ENCODE results near the gene MAML3.

The MAML3 gene

DNA sequence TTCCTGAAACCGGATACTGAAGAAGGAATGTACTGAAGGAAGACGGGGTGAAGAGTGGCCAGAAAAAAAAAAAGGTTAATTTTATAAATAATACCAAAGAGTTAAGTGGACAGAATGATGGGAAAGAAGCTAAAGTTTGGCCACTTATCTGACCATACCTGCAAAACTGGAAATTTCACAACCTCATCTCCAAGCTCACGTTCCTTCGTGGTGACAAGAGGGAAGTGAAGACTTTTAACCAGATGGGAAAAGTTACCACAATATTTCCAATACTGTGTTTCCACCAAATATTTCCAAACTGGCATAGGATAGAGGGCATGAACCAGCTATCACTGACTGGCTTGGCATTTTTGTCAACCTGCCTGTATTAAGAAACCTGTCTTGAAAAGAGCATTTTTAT, 56.4 kb downstream of the MAML3 start:
- DNase-seq: no peak

DNA sequence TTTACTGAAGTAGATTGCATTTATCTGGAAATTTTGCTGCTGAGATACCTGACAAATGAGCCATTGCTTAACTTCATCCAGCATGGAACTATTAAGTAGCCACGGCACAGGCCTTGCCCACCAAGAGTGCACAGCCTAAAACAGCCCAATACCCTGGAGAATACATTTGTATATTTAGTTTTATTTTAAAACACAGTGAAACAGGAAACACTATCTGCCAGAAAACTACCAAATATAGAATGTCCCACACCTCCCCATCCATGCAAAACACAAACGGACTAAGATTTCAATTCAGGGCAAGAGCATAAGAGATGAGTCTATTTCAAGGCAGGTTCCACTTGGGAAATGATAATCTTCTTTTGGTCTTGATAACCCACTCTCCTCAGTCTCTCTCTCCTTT, 57.1 kb downstream of the MAML3 start:
- no peak for DNase-seq

DNA sequence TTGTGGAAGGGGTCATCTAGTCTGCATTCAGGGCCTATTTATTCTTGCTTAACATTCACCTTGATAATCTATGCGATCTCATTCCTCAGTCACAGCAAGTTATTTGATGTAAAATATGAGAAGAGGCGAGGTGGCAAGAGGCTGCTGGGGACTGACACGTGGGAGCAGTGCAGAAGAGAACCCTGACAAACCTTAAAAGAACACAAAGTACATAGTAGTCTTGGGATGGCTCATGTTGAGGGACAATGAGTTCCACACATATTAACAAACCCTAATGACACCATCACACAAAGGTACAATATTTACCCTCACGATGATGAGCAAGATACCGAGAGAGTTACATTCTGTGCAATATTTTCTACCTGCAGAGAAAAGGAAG, 57.5 kb downstream of the MAML3 start:
- no peak for DNase-seq

DNA sequence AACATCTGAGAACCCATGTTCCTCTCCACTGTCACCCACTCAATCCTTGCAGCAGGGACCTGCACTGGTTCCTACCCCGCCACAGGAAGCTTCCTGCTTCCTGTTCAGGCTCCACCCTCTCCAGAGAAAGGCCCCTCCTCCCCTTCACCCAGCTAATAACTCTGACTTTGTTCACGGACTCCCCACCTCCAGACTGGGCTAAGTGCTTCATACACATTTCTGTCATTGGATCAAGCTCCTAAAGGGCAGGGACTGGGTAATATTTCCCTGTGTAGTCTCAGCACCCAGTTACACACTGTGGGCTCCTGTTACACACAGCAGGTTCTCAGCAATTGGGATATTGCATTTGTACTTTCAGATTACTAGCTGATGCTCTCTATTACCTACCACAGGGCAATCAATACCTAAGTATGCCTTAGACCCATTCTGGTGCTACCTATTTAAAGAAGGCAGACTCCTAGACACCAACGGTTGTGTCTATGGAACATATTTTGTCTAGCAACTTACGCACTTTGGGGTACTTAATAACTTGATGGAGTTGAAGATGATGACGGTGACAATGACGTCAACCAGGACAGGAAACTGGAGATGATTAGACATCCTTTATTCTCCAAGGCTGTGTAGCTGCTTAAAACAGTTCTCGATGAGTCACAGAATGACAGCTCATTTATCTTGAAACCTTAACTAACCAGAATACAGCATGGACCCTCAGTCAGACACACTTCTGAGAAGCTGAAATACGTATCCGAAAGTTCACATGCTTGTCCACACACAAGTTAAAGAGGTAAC, 58.1 kb downstream of the MAML3 start:
- DNase-seq: peak; percentile 48

DNA sequence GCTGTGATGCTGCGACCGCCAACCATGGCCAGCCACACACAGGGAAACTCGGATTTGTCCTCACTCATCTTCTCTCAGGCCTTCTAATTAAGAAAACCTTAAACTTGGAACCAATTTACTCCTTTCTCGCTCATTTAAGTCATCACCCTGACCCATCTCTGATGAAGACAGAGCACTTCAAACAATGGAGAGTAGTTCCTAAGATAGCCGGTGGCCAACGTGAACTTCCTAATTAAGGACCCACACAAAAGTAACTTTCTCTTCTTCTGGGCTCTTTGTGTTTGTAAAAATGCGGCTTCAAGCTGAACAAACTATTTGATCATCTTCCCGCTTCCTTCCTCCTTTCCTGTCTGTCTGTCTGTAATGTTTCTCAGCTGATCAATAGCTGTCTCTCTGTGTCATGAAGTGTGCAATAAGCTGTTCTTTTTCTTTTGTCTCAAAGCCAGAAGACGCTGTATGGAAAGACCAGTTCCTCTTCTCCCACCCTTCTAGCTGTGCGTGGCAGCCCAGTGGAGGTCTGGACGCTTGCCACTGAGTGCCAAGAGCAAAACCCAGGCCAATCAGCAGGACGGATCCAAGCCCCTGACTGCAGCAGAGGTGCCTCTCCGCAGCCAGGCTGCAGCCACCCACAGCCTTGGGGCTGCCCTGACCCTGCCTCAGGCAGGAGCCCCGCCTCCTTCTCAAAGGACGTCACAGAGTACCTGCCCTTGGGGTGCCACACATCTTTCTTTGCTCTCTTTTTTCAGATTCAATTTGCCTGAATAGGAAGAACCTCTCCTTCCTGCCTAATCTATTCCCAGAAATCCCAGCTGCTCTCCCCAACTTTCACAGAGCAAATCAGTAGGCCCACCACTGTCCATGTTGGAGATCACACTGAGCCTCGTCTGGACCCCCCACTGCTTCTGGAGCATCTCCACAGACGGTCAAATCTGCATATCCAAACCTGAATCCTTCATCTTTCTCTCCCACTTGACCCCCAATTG, 59.3 kb downstream of the MAML3 start:
- peak; percentile 45 for DNase-seq

DNA sequence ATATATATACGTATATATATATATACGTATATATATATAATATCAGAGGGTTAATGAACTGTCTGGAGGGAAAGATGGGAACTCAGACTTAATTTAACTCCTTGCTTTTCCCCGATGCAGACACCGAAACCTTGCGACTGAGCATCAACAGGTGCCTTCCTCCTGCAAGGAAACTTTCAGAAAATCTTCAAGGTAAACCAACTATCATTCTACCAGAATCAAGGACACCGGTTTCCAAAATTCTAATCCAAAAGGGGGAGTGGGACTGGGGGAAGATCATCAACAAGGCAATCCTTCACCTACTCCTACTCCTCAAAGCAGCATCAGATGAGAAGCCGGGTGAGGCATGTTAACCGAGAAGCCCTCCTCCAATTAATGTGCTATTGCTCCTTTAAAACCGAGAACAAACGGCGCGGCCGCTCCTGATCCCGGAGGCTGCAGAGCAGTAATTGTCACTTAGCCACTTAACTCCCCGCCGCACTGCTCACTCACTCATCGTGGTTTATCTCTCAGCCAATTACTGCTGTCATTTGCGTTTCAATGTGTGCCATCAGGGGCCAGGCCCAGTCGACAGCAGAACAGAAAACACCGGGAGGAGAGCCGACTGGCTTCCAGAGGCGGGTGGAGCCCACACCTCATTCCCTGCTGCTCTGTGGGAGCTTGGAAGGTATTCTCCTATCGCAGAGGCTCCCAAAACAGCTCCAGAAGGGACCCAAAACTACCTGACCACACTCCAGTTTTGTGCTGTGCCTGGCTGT, 61.7 kb downstream of the MAML3 start:
- DNase-seq: no peak

DNA sequence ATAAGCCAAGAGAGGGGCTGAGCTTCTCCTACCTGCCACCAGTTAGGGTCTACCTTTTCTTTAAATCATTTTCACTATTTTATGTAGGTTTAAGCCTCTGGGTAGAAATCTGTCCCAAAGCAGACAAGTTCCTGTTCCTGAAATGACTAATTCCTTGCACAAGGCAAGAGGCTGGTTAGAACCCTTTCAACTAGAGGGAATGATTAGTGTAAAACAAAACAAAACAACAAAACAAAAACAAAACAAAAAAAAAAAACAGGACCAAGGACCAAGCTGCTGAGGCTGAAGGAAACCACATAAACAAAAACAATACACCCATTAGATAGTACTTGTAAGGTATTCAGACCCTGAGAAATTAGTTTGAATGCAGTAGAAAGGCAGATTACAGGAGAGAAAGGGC, 62.7 kb downstream of the MAML3 start:
- no peak for DNase-seq

DNA sequence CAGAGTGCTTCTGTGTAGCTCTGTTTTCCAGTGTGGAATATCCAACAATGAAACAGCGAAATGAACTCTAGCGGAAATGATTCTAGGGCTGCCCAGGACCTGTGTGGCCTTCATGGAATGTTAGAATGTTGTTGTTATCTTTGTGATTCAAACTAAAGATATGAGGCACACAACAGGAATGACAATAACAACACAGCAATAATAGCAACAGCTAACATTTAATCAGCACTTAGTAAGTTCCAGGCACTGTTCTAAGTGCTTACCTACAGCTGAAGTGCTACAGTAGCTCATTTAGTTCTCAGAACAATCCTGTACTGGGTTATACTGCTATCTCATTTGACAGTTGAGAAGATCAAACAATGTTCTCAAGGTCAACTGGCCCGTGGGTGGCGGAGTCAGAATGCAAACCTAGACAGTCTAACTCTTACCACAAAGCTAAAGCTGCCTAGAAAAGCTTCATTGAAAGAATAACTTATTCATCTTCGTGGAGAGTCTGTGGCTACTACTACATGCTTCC, 63.7 kb downstream of the MAML3 start:
- no peak for DNase-seq

DNA sequence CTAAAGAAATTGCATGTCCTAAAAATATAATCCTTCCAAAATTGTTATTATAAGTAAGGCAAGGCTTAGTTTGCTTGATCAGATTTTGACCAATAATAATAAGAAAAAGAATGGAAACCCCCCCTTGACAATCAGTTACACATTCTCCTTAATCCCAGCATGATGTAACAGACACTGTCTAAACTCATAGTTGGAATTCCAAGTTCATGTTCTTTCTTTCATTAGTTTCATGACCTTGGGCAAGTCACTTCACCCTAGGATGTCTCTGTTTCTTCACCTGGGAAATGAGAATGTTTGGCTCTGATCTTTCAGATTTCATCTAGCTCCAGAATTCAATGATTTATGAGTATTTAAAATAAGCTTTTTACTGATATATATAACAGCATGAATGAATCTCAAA, 64.8 kb downstream of the MAML3 start:
- no peak for DNase-seq

DNA sequence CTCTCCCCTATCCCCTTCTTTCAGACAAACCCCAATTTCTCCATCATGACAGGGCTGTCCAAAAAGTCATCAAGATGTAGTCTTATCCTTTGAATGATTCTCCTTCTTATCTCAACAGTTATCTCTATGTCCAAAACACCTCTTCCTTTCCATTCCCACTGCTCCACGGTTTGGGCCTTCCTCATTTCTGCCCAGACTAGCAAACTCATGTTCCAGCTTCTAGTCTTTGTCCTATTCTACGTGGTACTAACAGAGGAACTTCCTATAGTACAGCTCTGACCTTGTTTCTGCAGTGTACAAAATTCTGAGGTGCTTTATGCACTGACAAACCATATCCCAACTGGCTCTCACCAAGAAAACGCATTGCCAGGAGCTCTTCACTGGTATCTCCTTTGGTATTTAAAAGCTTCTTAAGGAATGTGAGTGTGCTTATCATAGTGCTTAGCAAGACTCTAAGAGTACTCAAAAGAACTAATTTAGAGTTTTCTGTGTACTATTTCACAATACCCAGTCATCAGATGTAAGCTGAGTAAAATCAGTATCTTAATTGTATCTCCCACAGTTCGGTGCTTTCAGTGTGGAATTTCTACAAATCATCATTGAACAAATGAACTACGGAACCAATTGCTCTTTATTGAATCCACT, 65.5 kb downstream of the MAML3 start:
- DNase-seq: no peak

DNA sequence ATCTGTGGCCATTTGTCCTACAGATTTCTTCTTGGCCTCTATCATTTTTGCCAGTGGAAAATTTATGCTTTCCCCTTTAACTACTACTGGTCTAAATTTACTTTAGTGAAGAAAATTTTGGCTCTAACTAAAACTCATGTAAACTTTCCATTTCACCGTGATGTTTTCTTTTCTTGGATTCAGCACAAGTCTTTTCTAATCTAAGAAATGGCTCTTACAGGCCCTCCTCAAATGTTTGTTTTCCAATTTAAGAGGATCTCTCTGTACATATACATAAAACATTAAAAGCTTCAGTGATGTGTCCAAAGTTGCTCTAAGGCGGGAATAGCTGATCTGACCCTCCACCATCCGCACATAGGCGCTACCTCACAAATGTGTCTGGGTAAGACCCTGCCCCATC, 68.1 kb downstream of the MAML3 start:
- no peak for DNase-seq

DNA sequence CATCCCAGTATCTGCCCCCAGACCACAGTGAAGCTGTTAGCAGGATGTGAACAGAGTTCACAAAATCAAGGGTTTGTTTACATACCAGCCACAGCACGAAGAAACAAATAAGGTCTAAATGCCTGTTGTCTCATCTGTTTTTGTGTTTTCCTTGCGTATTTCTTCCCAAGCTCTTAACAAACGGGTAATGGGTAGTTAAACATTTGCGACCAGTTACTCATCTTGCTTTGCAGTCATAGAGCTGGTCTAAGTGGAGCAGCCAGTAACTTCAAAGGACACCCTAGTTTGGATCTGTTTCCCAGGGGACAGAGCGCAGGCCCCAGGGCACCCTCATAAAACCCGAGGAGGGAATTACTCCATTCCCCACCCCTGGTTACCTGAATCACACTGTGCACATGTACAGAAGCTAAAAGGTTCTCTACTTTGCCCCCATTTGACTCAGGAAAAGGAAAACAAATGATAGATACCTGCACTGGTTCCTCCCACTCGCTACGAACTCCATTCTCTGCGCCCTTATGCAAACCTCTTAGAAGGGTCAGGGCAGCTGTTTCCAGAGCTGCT, 68.8 kb downstream of the MAML3 start:
- no peak for DNase-seq

DNA sequence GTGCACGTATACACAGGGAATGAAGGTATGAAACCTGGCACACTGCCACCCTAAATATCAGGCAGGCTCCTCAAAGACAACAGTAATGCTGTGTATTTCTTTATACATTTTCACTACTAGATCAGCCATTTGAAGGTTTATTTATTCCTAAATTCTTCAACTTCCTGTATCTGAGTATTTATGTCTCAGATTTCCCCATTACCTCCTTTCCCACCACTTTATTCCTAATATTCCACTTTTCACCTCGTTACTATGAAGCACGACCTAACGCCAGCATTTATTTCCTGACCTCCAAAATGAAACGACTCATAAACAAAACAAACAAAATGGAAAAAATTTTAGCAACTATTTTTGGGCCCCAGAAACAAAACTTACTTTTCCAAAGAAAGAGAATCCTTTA, 69.6 kb downstream of the MAML3 start:
- DNase-seq: no peak

DNA sequence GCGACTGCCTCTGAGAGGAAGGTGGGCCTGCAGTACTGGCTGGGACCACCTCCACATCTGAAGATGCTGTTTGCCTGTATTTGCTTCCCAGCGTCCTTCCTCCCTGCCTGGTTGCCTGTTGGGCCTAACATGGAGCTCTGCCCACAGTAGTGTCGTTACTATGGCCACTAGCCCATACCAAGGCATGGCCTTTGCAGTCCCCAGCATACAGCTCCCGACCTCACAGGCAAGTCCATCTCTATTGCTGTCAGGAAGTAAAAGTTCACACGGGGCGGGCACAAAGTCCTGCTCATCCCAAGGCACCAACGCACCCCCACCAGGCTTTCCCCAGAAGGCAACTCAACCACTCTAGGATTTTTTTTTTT, 71.6 kb downstream of the MAML3 start:
- no peak for DNase-seq

DNA sequence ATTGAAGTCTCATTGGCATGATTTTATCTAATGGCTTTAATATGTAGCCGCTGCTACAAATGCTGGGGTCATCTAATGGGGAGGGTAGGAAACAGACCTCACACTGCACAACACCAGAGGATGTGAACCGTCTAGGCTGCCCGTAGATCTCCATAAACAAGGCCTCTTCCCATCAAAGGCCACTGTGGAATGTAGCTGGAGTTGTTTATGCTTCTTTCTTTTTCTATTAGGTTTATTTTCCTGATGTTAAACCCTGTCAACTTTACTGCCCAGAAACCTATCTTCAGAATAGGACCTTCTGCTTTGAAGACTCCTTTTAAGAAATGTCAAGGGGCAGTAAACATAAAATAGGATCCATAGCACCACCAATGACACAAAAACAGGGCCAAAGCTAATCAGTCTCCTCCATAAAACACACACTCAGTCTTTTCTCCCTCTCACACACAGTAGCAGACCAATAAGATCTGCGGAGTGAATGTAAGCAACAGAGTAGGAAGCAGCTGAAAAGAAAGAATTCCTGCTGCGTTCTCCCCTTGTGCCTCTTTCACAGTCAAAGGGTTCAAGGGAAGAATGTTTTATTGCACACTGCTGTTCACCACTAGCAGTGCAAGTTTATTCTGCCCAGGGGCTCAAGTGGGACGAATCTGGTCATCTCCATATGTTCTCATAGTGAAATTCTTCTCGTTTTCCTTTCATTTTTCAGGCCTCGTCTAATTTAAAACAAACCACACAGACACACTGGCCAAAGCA, 72.2 kb downstream of the MAML3 start:
- no peak for DNase-seq

DNA sequence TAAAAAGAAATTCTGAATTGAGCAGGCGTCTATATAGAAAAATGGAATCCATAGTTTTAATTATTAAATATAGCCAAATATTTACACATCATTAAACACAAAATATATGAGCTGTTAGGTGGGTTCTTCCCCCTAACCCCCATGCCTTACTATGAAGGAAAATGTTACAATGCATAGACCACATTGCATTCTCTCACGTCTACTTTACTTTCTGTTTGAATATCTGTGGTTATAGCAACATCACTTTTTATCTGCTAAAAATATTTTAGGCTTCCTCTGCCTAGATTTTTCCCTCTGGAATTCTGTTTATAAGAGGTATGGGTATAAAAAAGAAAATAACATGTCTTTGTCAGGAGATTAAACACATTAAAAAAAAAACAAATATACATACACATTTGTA, 73.1 kb downstream of the MAML3 start:
- DNase-seq: no peak

DNA sequence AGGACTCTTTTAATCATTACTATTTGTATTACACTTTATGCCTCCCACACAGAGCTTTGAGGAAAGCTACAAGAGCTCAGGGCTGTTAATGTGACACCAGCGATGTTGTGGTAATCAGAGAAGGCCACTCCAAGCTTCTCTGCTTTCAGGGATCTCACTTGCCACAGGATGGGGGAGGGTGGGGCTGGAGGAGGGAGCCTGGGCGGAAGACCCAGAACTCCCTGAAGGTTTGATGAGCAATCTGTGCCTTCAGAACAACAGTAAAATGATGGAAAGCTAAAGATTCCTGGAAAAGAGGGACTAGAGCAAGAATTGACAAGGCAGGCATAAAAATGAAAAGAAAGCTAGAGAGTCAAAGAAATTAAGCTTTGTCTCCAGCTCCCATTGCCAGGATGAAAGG, 75.6 kb downstream of the MAML3 start:
- no peak for DNase-seq

DNA sequence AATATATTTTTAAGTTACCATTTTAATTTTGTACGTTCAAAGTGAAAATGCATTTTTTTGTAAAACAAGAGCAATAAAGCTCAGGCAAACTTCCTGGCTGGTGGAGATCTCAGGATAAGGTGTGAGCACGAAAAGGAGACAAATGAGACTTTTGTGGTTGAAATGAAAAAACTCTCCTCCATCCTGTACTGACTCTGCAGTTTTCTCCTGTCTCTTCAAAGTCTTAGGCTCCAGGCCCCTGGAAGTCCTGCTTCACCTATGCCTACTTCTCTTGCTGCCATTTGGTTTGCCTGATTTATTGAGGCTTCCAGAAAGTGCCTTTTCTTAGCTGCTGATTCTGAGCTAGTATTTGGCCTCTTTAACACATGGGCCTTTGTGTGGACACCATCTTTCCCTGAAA, 77.7 kb downstream of the MAML3 start:
- DNase-seq: no peak

DNA sequence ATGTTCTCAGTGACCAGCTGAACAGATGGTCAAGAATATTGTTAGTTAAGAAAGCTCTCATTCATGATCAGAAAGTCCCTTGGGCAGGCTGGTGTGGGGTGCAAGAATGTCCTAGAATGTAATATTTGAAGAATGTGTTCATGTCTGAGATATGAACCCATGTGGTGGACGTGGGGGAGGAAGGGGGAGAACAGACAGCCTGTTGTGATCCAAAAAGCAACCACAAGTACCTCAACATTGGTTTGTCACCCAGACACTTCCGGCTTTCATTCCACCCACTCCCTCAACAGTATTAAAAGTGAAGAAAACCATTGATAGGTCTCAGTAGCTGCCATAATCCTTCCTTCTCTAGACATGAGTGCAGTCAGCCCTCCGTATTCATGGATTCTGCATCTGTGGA, 82.2 kb downstream of the MAML3 start:
- peak; percentile 69 for DNase-seq

DNA sequence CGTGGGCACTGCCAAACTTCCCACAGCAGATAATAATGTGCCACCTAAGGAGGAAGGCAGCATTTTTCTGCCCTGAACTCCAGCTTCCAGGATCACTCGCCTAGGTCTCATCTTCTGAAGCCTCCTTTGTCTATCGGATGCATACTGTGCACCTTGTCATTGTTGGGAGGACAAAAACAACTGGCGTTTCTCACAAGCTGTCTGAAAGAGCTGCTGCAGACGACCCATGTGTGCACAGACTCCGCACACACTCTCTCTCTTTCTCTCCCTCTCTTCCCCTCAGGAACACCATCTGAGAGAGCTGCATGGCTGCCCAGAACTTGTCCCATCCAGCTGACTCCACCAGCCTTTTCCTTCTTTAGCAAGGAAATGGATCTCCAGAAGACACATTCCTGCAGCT, 83.0 kb downstream of the MAML3 start:
- no peak for DNase-seq

DNA sequence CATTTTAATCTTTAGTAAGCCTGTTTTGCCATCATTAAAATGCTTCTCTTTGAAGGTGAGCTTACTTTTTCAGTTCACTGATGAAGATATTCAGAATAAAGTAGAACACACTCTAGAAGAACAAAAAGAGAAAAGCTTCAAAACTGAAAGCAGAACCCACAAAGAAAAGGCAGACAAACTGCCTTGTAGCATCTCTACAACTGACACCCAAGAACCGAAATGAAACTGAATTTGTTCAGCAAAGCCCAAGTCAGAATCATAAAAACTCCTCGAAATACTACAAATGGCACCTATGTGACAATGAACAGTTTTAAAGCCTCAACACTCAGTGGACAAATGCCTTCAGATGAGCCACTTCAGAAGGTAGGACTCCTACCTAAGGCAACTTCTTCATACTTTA, 83.6 kb downstream of the MAML3 start:
- no peak for DNase-seq

DNA sequence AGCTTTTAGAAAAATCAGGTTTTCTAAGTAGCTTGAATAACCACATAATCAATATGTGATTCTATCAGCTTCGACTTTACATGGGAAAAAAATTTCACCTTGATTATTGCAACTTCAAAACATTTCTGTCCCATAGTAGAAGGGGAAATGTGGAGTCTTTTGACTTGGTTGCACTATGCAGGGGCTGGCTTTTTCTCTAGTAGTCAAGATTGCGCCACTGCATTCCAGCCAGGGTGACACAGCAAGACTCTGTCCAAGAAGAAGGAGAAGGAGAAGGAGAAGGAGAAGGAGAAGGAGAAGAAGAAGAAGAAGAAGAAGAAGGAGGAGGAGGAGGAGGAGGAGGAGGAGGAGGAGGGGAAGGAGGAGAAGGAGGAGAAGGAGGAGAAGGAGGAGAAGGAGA, 84.9 kb downstream of the MAML3 start:
- DNase-seq: no peak
